C4-2B (cell line): ENCODE results near the gene PMVK.
A peak's percentile ranks its signal among the peaks of the same experiment; 100 is the strongest.

ENCODE experiments used
- H3K27ac ChIP-seq: fragments of 450-650 bp; 2 replicates; pipeline ENCODE4 v1.5.1; 2017
- ZFX ChIP-seq: fragments of 450-650 bp; IDR thresholded peaks from 2 replicates; pipeline ENCODE4 v1.6.1; 2017
- TF ChIP-seq, protein P1 (sequence below): fragments of 450-650 bp; conservative IDR thresholded peaks from 2 replicates; pipeline ENCODE4 v1.5.1; 2017; ENCODE audit warnings: mild to moderate bottlenecking

Gene PMVK

DNA sequence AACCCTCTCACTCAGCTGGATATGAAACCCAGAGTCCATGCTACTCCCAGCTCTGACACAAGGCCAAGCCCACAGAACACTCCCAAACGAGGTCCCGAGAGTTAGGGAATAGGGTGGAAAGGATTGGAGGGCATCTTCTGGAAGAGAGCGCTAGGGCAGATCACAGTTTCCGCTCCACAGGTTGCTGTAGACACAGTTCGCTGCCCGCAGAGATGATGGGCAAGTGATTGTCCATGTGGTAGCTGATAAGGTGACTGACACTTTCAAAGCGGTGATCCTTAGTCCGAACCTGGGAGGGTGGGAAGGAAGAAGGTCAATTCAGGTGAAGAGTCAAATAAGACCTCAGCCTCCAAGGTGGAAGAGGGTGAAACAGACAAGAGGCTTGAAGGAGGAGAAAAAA is 27.1 kb upstream of the PMVK start:
- no peak overlapping the region for H3K27ac ChIP-seq
- no peak for TF ChIP-seq ZFX
- TF ChIP-seq, protein P1, sequence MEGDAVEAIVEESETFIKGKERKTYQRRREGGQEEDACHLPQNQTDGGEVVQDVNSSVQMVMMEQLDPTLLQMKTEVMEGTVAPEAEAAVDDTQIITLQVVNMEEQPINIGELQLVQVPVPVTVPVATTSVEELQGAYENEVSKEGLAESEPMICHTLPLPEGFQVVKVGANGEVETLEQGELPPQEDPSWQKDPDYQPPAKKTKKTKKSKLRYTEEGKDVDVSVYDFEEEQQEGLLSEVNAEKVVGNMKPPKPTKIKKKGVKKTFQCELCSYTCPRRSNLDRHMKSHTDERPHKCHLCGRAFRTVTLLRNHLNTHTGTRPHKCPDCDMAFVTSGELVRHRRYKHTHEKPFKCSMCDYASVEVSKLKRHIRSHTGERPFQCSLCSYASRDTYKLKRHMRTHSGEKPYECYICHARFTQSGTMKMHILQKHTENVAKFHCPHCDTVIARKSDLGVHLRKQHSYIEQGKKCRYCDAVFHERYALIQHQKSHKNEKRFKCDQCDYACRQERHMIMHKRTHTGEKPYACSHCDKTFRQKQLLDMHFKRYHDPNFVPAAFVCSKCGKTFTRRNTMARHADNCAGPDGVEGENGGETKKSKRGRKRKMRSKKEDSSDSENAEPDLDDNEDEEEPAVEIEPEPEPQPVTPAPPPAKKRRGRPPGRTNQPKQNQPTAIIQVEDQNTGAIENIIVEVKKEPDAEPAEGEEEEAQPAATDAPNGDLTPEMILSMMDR, result no peak

DNA sequence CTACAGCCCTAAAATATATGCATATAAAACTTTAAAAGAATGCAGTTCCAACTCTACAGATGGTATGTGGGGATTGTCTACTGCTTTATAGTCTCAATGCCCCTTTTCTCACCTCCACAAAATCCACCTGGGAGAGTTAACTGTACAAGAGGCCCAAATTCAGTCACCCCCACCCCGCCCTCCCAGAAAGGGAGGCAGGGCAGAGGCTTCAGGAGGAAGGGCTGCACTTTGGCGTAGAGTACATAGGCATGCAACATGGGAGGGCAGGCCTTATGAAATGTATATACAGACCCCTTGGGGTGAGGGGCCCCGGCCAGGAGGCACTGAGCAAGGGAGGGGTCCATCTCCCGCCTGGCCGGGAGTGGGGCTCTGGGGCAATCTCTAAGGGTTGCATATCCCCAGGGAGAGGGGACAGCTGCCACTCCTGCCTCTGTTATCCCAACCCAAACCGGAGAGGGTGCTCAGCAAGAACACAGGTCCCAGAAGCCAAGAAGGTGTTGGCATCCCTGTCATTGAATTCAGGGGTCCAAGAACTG is 26.3 kb upstream of the PMVK start:
- H3K27ac ChIP-seq, result no peak overlapping the region; the same call in 1 of the 2 replicates
- TF ChIP-seq, protein P1, result no peak
- TF ChIP-seq ZFX, result no peak

- peak; percentile 77; the same call in 1 of the 2 replicates for TF ChIP-seq ZFX
- TF ChIP-seq, protein P1, result no peak
- H3K27ac ChIP-seq, result peak overlapping the region; percentile 99
These were observed 25.7 kb upstream of the PMVK start for GRCh38 chr1:154962156-154962749.

- TF ChIP-seq, protein P1, result peak; percentile 92
- TF ChIP-seq ZFX, result peak; percentile 87; the same call in 1 of the 2 replicates
These were observed 25.0 kb upstream of the PMVK start, which contains the start of gene PYGO2 for GRCh38 chr1:154961207-154962155. Gene PYGO2 (minus strand): TSS chr1:154961782. CDS start chr1:154961576, 206 bp downstream.

DNA sequence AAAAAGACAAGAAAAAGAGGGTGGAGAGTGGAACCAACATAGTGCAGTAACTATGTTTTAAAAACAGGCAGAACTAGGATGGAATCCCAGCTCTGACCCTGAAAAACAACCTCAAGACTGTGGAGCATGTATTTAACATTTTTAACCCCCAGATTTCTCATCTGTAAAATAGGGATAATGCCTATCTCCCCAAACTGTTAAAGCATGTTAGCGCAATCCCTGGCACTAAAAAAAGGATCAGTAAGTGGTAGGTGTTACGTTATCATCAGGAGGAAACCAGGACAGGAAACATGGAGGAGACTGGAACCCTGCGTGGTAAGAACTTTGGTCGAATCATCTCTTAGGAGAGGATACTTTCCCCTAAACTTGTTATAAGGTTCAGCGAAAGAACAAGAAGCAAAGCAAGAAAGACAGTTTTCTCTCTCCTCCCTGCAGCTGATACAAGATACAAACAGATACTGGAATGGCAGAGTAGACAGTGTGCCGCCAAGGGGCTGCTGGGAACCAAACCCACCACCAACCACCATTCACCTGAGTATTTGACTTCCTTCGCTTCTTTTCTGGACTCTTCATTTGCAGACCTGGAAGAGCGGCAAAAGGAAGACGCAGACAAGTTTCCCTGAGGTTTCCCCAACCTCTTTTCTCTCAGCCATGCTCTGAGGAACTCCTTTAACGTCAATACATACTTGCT is 24.1 kb upstream of the PMVK start:
- TF ChIP-seq ZFX, result no peak
- TF ChIP-seq, protein P1, result no peak
- peak overlapping the region; percentile 99 for H3K27ac ChIP-seq

More at GRCh38 chr1:154961207-154962155, 25.0 kb upstream of the PMVK start, which contains the start of gene PYGO2:
- peak within 1 kb of the TSS; percentile 99 for H3K27ac ChIP-seq

GRCh38 chr1:154959426-154959780 is 22.9 kb upstream of the PMVK start:
- H3K27ac ChIP-seq, result no peak overlapping the region

More at GRCh38 chr1:154959426-154959780, 22.9 kb upstream of the PMVK start:
- TF ChIP-seq, protein P1, result no peak
- TF ChIP-seq ZFX, result no peak
